NB4 (cell line): ENCODE results near the gene SYNE1.
"Not testable (repeated sequence)": the region's sequence is repeated elsewhere in the genome, so short reads cannot be mapped to it uniquely, and the experiment has no call there.

Source experiments
- DNase-seq: peaks from one replicate; pipeline ENCODE4 v3.0.0; 2010; ENCODE audit warnings: low read depth
- H3K4me3 ChIP-seq: one replicate; pipeline ENCODE4 v1.5.1; 2011; ENCODE audit warnings: mild to moderate bottlenecking, low read depth, low read length, moderate library complexity
- CTCF ChIP-seq: IDR thresholded peaks from one replicate; pipeline ENCODE4 v1.5.1; 2012; ENCODE audit warnings: low read depth, low read length
- MAX ChIP-seq: IDR thresholded peaks from 2 replicates; pipeline ENCODE4 v1.6.1; 2011; ENCODE audit warnings: low read depth, low read length
- MYC ChIP-seq: IDR thresholded peaks from 2 replicates; pipeline ENCODE4 v1.6.1; 2011; ENCODE audit warnings: low read depth, low read length
- POLR2A ChIP-seq: IDR thresholded peaks from 2 replicates; pipeline ENCODE4 v1.6.1; 2011; ENCODE audit warnings: mild to moderate bottlenecking; ENCODE audit not compliant: insufficient read length; ENCODE audit errors: extremely low read depth

Gene SYNE1

GRCh38 chr6:152087096-152087495 lies 550.1 kb downstream of the SYNE1 start:
- no peak overlapping the region for H3K4me3 ChIP-seq
- no peak for DNase-seq
- TF ChIP-seq CTCF (no peak), MAX (no peak), MYC (no peak), POLR2A (no peak)

GRCh38 chr6:152086223-152086873 lies 550.8 kb downstream of the SYNE1 start:
- H3K4me3 ChIP-seq: no peak overlapping the region
- no peak for TF ChIP-seq POLR2A
- TF ChIP-seq CTCF: no peak
- TF ChIP-seq MYC: no peak
- no peak for TF ChIP-seq MAX
- DNase-seq: no peak

GRCh38 chr6:152085451-152085921 lies 551.7 kb downstream of the SYNE1 start:
- H3K4me3 ChIP-seq: no peak overlapping the region
- DNase-seq: no peak
- TF ChIP-seq POLR2A (no peak), MAX (no peak), MYC (no peak), CTCF (no peak)

GRCh38 chr6:152078804-152079203 lies 558.4 kb downstream of the SYNE1 start:
- no peak for DNase-seq
- no peak overlapping the region for H3K4me3 ChIP-seq
- peak; percentile 9 for TF ChIP-seq CTCF
- no peak for TF ChIP-seq MAX

- no peak overlapping the region for H3K4me3 ChIP-seq
- DNase-seq: no peak
- TF ChIP-seq MAX (no peak), CTCF (no peak), MYC (no peak), POLR2A (no peak)
Observed at GRCh38 chr6:152078001-152078400, 559.2 kb downstream of the SYNE1 start.

GRCh38 chr6:152076242-152076641 lies 560.9 kb downstream of the SYNE1 start:
- H3K4me3 ChIP-seq, DNase-seq: not testable (repeated sequence)
